IPS DF 19.7 (cell line): Measurements from ENCODE around the gene SLC14A1.

Source experiments
- DNase-seq: peaks from one replicate; pipeline ENCODE4 v3.0.0-alpha.2; 2013; ENCODE audit warnings: low read depth, low spot score

Gene SLC14A1

DNA sequence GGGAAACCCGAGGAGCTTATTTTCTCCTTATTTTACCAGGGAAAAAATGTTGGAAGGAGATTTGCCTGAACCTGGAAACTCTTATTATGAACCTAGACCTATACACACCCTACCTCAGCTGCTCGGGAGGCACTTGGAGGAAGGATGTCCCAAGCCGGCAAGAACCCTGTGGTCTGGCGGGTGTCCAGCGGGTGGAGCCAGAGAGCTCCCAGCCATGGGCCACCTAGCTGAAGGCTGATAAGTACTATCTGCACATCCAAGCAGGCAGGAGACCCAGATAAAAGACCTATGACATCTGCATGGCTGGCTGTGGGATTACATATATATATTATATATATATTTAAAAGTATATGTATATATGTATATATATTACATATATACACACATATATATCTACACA is 1.1 kb upstream of the SLC14A1 start:
- no peak for DNase-seq

GRCh38 chr18:45724601-45725000 is 620 bp downstream of the SLC14A1 start:
- DNase-seq = no peak

DNA sequence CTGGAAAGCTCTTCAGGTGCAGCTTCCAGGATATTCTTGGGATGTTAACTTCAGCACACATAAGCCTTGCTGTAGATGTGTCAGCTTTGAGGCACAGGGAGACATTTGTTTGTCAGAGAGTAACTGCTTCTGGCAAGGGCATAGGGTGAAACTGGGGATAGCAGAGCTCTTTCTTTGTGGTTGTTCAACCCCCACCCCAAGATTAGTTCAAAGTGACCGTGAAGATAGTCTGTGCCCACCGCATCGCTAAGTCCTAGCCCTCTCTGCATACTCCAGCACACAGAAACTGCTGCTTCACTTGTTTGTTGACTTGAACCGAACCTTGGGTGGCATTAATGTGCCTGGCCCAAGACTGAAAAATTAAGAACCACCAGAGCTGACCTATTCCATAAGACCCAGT is 1.4 kb downstream of the SLC14A1 start:
- no peak for DNase-seq

- no peak for DNase-seq
These were observed 2.6 kb downstream of the SLC14A1 start for GRCh38 chr18:45726603-45727002.

GRCh38 chr18:45727068-45727467 is 3.1 kb downstream of the SLC14A1 start:
- no peak for DNase-seq

DNA sequence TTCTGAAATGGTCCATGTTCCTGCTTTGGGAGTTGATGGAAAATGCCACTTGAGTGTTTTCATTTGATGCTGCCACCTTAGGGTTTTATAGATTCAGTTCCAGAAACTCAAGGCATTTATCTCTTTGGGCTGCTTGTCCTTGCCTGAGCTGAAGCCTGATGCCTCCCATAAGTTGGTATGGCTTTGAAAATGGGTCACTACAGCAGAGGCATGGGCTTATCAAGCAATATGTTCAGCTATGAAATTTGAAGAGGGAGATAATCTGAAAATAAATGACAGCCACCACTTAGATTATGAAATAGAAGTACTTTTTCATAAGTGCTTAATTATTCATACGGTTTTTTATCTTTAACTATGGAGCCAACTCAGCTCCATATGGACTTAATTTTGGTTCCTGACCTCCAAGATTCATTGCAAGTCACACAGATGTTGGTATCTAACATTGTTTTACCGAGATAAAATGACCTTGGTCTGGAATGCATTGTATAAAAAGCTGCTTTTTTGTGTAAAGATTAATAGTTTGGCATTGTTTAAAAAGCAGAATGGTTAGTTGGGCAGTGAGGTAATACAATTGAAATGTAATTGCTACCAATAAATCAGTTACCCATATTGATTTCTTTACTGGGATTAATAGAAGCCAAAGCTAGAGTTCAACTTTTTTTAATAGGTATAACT is 4.5 kb downstream of the SLC14A1 start:
- no peak for DNase-seq

- no peak for DNase-seq
These were observed 7.0 kb downstream of the SLC14A1 start for GRCh38 chr18:45730832-45731575.

DNA sequence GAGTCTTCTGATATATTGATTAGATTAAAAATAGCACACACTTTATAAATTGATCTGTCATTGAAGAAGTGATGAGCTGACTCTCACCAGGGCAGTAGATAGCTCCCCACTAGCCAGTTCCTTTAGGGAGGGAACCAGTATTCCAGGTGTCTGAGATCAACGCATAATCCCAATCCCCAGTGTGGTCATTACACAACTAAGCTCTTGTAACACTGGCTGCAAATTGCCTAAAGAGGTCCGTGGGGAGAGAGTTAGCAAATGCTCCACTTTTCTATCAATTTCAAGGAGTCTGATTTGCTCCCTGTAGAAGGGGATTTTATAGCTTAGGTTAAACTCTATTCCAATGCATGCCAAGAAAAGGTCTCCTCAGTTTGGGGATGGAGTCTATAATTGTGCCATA is 7.7 kb downstream of the SLC14A1 start:
- no peak for DNase-seq

DNA sequence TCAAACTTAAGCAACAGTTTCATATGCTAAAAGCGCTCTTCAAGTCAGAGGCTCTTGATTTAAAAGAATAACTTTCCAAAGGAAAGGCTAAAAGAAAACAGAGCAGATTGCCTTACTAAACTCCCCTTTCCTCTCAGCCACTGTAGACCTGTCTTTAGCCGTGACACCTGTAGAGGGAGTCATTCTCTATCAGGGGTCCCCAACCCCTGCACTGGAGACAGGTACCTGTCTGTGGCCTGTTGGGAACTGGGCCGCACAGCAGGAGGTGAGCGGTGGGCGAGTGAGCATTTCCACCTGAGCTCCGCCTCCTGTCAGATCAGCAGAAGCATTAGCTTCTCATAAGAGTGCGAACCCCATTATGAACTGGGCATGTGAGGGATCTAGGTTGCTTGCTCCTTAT is 9.6 kb downstream of the SLC14A1 start:
- DNase-seq = peak; percentile 15

DNA sequence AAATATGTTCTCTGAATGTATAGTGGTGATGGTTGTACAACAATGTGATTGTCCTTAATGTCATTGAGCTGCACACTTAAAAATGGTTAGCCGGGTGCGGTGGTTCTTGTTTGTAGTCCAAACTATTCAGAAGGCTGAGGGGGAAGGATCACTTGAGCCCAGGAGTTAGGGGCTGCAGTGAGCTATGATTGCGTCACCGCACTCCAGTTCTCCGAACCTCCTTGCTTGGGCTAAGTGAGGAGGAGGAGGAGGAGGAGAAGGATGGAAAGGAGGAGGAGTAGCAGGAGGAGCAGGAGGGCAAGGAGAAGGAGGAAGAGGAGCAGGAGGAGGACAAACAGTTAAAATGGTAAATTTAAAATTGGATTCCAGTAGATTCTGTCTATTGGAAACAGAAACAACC is 10.5 kb downstream of the SLC14A1 start:
- DNase-seq = no peak

GRCh38 chr18:45734944-45735343 is 11.0 kb downstream of the SLC14A1 start:
- DNase-seq = no peak

- DNase-seq = no peak
These were observed 14.7 kb downstream of the SLC14A1 start for GRCh38 chr18:45738660-45739059.

- DNase-seq = no peak
These were observed 15.3 kb downstream of the SLC14A1 start for GRCh38 chr18:45739268-45739667.

DNA sequence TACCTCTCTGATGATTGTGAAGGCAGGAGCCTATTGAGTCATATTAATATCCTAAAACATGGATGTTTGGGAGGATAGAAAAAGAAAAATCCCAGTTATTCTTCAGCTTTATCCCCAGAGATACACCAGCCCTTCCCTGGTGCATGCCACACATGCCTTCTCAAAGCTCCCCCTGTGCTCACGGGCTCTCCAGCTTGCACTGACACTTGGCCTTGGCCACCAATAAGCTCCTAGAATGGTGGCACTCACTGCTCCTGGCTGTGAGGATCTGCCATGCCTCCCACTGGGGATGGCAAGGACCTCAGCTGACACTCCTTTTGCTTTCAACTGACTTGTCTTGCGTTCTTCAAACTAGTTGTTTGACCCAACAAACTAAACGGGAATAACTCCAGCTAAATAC is 15.9 kb downstream of the SLC14A1 start:
- DNase-seq = no peak

DNA sequence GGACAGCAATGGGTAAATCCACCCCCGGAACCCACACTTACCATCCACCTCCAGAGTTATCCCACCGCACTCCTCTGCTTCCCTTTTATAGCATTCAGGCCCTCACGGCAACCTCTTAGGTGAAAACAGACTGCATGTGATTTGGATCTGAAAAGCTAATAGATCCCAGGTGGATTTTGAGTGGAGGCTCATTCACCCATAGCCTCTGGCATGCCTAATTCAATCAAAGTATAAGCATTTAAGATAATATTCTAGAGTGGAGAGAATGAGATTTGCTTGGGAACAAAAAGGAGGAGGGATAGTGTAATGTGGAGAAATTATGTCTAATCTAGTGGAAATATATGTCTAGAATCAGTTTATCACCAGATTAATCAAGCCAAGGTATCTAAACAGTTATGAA is 17.1 kb downstream of the SLC14A1 start:
- no peak for DNase-seq

DNA sequence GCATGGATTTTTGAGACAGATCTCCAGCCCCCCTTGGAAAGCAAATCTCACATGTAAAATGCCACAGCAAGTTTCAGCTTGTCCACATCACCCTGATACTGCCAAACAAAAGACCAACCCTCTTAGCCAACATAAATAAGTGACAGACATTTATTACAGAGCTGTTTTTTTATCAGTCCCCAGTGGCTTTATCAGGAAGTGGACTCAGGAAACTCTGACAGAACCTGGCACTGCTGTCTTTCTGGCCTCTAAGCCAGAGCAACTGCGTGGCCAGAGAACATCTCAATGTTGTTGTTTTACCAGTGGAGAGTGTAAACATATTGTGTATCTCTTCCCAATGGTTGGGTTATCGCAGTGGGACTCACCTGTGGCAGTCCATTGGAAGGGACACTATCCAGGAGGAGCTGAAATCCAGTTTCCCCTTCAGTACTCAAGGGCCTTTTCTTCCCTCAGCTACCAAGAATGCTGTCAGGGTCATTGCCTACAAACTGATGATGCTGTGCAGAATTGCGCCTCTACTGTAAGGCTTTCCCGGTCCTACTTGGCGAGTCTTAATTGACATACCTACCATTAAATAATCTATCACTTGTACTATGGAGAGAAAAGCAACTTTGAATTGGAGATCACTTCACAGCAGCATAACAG is 22.0 kb downstream of the SLC14A1 start:
- DNase-seq = no peak

- DNase-seq = no peak
These were observed 24.5 kb downstream of the SLC14A1 start for GRCh38 chr18:45748501-45748900.

DNA sequence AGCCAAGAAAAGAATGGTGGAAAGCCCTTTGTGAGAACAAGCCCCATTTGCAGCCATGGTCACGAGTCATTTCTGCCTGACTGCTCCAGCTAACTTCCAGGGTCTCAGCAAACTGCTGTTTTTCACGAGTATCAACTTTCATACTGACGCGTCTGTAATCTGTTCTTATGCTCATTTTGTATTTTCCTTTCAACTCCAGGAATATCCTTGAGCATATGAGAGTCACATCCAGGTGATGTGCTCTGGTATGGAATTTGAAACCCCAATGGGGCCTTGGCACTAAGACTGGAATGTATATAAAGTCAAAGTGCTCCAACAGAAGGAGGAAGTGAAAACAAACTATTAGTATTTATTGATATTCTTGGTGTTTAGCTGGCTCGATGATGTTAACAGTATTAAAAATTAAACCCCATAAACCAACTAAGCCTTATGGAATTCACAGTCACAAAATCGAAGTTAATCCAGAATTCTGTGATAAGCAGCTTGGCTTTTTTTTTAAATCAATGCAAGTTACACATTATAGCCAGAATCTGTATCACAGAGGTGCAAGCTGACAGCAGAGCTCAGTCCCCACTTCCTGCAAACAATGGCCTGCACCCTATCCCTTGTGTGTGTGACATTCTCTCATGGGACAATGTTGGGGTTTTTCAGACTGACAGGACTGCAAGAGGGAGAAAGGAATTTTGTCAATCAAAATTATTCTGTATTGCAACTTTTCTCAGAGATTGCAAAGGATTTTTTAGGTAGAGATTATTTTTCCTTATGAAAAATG is 26.1 kb downstream of the SLC14A1 start:
- DNase-seq = no peak

DNA sequence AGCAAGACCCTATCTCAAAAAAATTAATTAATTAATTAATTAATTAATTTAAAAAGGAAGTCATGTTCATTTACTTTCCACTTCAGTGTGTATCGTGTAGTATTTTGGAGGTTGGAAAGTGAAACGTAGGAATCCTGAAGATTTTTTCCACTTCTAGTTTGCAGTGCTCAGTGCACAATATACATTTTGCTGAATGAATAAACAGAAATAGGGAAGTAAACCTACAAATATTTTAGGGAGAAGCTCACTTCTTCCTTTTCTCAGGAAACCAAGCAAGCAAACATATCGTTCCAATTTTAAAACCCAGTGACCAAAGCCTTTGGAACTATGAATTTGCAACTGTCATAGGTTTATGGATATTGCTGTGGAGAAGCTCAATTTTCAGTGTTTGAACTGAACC is 27.8 kb downstream of the SLC14A1 start:
- DNase-seq = no peak

DNA sequence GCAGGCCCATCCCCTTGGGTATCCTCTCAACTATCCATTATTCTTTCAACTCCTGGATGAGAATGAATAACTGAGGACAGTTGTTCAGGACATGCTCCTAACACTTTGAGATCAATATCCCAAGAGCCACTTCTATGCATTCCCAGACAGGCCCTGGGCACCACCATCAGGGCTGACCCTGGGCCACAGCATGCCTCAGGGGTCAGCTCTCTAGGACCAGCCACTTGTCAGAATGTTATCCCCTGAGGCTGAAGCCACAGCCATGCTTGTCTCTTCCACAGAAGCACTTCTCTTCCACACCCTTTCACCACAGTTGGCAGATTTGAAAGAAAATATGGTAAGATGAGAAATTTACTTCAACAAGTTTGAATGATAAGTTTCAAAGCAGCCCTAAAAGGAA is 28.7 kb downstream of the SLC14A1 start:
- no peak for DNase-seq

DNA sequence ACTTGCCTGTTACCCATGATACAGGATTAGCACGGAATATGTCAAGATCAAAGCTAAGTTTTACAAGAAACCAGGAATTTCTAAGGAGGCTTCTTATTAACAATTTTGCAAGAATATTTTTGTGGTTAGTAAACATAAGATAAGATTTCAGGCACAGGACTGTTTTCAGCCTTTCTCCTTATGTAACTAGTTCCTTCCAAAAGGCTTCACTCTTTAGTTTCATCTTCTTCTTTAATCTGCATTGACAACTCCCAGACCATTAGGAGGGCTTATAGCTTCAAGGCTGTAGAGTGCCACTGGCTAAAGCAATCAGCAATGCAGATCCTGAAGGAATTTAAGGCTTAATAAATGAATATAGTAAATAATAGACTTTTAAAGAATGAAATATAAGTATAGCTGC is 29.3 kb downstream of the SLC14A1 start:
- DNase-seq = no peak

GRCh38 chr18:45755934-45756333 is 32.0 kb downstream of the SLC14A1 start:
- DNase-seq = no peak
